Measurements from ENCODE around the gene CAT.
"Not testable (repeated sequence)": the region's sequence is repeated elsewhere in the genome, so short reads cannot be mapped to it uniquely, and the experiment has no call there.

CAT gene

DNA sequence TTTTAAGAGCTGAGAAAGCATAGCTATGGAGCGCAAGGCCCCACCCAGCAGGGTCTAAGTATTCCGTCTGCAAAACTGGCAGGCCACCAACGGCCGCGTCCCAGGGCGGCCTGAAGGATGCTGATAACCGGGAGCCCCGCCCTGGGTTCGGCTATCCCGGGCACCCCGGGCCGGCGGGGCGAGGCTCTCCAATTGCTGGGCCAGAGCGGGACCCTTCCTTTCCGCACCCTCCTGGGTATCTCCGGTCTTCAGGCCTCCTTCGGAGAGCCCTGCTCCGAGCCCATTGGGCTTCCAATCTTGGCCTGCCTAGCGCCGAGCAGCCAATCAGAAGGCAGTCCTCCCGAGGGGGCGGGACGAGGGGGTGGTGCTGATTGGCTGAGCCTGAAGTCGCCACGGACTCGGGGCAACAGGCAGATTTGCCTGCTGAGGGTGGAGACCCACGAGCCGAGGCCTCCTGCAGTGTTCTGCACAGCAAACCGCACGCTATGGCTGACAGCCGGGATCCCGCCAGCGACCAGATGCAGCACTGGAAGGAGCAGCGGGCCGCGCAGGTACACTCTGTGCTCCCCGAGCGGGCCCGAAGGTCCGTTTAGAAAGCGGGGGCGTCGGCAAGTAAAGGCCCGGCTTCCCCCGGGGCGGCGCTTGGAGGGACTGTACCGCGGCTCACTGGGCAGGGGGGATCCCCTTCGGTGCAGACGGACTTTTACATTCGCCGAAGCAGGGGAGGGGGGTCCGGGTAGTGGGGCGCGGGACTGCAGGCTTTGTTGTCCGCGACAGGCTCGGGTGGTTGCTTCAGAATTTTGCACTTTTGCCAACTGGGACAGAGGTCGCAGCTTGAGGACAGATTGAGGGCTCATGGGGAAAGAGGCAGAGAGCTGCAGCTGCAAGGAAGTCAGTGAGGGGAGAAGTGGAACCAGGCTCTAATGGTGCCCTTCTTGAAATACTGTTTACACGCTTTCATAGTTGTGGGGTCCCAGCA is at the start of gene CAT:
Gene CAT (plus strand): TSS at position 406 of the 979 bp plus-strand sequence. CDS start 80 bp downstream, at position 486.
- peak; percentile 97 for DNase-seq

DNA sequence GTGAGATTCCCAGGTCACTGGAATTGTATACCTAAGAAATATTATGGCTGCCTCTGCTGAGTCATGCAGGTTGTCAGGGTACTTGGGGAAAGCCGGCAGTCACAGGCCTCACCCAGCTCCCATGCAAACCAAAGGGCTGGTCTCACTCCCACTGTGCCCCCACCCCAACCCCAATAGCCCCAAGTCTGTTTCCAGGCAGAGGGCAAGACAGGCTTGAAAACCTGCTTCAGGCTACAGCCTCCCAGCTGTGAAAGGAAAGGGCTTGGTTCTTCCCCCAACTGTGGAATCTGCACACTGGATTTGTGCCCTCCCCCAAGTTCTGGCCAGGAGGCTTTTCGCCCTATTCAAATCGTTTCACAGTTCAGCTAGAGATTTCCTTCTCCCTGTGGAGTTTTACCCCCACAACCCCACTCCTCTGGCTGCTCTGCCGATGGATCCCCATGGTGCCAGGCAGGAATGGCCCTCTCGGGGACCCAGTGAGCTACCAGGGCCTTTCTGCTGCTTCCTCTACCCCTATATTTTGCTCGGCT is 43.9 kb upstream of the CAT start:
- DNase-seq = no peak

DNA sequence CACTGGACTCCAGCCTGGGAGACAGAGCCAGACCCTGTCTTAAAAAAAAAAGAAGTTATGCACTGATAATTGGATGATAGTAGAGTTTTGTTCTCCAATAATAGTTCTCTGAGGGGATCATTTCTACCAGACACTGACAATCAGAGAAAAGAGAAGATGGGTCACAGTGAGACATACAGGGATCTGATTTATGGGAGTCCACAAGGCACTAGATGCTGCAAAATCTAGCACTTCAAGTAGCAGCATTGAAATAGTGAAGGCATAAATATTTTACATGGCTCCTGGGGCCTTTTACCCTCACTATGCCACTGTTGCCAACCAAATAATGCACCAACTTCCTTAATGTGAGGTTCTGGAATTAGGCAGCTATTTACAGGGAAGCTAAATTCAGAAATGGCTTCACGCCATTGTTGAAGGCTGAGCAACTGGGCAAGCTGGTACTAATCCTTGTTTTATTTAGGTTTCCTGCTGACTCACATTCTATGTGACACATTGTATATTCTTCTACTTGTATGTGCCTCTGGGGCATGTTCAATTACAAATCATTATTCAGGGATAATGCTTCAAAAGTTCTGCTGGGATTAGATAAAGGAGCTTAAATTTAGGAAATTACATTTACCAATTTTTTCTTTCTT is 42.7 kb upstream of the CAT start:
- no peak for DNase-seq

GRCh38 chr11:34397120-34397519 is 41.6 kb upstream of the CAT start:
- no peak for DNase-seq

DNA sequence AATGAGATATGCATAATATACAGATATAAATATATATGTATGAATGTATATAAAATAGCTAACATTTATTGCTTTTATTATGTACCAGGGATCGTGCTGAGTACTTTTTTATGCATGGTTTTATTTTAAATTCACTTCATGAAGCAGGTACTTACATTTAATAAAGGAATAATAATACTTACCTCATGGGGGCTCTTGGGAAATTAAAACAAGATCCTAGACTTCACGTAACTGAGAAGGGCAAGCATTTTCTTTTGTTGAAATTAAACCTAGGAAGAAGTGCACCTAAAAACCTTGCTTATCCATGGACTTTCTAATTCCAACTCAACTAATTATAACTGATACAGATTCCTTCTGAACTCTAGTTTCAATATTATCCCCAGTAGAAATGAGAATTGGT is 40.9 kb upstream of the CAT start:
- no peak for DNase-seq

DNA sequence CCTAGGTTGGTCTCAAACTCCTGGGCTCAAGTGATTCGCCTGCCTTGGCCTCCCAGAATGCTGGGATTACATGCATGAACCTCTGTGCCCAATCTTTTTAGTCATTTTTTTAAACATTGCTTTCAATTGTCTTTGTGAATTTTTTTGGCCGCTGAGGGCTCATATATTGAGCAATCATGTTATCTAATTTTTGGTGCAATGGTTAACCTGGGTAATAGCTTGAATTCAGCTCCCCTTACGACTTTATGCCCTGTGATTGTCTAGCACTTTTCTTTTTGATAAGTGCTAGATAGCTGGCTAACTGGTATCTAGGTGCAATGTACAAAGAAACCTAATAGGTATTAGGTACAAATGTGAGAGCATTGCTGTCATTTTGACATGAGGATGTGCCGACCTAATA is 35.3 kb upstream of the CAT start:
- DNase-seq = no peak

DNA sequence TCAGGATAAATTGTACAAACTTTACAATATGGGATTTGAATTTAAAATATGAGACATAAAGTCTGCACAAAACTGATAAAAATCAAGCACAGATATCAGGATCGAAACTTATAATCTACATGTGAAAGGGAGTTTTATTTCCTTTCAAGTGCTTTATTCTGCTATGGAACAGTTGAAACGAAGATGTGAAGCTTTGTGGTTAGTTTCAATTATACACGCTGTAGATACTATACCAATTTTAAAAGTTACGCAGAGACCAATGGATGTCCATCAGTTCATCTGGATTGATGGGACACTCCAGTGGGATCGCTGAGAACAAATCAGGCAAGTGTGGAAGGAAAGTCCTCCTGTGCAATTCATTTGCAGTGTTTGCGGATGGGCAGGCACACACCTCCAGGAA is 34.5 kb upstream of the CAT start:
- DNase-seq = no peak

DNA sequence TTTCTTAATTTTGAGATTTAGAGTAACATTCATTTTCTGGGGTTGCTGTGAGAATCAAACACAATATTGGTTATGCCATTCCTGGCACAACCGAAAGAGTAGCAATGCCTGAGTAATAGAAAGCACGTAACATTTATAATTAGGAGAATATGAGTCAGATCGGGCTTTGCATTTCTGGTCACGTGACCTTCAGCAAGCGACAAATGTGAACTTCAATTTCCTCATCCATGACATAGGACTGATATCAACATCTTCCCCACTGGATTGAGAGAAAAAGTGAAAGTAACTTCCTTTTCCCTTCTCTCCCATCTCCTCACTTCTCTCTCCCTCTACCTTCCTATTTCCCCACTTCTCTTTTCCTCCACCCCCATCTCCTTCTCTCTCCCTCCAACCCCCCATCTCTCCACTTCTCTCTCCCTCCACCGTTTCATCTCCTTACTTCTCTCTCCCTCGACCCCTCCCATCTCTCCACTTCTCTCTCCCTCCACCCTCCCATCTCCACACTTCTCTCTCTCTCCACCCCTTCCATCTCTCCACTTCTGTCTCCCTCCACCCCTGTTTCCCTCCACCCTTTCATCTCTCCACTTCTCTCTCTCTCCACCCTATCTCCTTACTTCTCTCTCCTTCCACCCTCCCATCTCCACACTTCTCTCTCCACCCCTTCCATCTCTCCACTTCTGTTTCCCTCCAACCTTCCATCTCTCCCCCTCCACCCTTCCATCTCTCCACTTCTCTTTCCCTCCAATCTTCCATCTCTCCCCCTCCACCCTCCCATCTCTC is 33.5 kb upstream of the CAT start:
- DNase-seq = no peak

DNA sequence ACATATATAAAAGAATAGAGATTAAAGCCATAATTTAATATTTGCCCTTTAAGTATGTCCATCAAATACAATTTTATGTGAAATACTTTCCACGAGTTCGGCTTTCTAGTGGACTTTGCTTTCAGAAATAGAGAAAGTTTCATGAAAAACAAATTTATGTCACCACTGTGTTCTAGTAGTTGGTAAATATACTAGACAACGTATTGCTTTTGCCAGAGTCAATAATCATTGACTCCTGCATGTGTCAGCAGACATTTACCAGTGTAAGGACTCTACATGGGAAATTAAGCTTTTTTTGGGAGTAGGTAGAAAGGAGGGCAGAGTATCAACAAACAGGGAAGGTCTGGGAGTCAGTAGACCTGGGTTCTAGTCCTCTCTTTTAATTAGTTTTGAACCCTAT is 32.3 kb upstream of the CAT start:
- no peak for DNase-seq

DNA sequence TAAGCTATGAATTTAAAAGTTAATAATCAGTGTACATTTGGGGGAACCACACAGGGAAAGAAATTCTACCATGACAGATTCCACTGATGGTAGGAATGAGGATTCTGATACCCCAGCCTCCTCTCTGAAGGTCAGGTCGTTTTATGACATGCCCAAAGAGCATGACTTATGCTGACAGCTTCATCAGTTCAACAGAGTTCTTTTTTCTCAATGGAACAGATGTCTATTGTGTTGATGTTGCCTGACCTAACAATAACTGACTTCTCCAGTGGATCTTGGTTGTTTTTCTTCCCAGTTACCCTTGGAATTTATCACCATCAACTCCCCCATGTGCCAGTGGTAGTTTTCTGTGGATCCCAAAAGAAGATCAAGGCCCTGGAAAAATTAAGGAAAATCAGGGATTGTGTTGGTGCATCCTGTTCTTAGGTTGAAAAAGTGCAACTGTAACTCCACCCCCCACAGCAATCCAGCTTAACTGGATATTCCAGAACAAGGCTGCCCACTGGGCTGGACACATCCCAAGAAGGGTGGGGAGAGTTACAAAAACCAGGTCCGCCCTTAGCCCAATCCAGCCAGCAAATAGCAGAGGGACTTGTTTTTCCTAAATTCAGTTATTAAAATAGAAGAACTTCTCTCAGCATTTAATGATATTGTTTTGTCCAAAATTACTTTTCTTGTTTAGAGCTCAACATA is 31.5 kb upstream of the CAT start:
- DNase-seq = no peak

DNA sequence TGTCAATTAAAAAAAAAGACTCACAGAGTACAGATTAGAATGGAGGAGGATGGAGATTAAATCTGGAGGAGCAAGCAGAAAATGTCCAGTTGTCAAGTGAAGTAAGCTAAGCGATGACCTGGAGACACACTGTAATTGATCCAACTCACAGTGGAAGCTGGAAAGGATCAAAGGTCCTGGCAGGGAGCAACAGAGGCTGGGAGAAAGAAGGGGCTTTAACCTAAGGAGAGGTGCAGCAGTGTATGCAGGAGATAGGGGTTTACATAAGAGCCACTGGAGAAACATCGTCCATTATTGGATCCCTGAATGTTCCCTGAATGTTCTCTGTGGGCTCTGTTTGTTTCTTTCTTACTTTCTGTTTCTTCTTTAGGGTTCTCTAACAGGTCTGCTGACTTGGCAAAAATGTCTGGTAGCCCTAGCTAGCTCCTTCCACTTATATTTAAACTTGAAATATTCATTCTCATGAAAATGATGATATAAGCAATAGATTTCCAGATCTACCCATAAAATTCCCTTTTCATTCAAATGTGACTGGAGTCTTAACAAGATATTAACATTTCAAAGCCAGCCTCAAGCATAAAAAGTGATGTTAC is 30.1 kb upstream of the CAT start:
- DNase-seq = no peak

DNA sequence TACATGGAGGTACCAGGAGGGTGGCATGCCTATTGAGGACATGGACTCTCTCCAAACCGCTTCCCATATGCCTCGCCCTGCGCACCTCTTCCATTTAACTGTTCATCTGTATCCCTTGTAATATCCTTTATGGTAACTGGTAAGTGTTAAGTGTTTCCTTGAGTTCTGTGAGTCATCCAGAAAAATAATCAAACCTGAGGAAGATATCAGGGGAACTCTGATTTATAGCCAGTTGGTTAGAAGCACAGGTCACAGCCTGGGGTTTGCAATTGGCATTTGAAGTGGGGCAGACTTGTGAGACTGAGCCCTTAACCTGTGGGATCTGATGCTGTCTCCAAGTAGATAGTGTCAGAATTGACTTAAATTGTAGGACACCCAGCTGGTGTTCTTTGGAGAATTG is 27.6 kb upstream of the CAT start:
- no peak for DNase-seq

GRCh38 chr11:34411791-34412190 is 26.9 kb upstream of the CAT start:
- DNase-seq = no peak

GRCh38 chr11:34413263-34413662 is 25.5 kb upstream of the CAT start:
- no peak for DNase-seq

DNA sequence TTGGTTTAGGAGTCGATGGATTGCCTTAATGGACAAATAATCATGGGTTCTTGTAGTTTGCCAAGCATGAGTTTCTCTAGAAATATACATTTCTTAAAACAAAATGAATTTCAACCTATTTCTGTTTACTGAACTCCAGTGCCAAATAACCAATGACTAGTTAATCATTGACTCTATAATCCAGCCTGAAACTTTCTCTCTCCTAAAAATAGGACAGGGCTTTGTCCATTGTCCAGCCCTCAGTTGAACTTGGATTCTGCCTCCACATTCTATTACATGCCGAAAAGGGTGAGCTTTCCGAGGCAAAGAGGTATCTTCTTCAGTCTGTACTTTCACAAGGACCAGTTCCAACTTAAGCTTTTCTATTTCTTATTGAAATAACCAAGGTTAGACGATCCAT is 23.2 kb upstream of the CAT start:
- DNase-seq = no peak

- DNase-seq = no peak
Measured at GRCh38 chr11:34416088-34416487, 22.6 kb upstream of the CAT start.

DNA sequence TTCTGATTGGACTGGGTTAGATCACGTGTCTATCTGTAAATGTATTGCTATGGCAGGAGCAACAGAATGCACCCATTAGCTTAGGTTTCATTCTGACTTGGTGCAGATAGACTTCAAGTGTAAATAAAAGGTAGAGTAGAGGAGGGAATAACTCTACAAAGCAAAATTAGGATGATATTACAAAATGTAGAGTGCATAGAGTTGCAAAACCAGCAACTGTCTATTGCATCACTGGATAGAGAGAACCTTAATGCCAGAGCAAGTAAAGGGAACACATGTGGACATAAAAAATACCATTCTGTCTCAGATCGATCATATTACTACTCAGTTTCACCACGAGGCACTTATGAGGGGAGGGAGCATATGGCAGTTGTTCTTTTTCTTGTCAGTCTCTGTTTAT is 22.0 kb upstream of the CAT start:
- no peak for DNase-seq

- no peak for DNase-seq
Measured at GRCh38 chr11:34417202-34417601, 21.5 kb upstream of the CAT start.

- DNase-seq = no peak
Measured at GRCh38 chr11:34419158-34419557, 19.6 kb upstream of the CAT start.

DNA sequence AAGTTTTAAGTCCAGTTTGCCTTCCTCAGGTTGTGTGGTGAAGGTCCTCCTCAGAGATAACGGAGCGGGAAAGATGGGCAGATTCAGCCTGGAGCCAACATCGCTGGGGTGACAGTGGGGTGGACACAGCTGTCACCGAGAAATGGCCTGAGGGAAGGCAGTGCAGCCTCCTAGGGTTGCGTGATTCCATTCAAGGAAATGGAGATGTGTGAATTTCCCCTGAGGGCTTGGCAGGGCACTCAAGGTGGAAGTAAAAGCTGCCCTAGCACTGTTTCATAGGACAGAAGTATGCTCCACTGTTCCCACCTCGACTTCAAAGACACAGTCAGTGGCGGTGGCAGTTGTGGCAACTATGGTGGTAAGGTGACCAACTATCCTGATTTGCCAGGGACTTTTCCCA is 15.4 kb upstream of the CAT start:
- DNase-seq = no peak

- not testable (repeated sequence) for DNase-seq
Measured at GRCh38 chr11:34424826-34425225, 13.9 kb upstream of the CAT start.

DNA sequence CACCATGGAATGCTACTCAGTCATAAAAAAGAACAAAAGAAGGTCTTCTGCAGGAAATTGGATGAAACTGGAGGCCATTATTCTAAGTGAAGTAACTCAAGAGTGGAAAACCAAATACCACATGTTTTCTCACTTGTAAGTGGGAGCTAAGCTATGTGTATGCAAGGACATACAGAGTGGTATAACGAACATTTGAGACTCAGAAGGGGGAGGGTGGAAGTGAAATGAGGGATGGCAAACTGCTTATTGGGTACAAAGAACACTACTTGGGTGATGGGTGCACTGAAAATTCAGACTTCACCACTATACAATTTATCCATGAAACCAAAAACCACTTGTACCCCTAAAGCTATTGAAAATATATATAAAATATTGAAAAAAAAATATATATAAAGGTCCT is 13.4 kb upstream of the CAT start:
- DNase-seq = no peak

All from activated effector memory CD4-positive, alpha-beta T cell treated with Interleukin-2 at 50 U/mL for 16 hours (primary cell).